T1000 (cell line): ENCODE measurements around the gene SLC41A3.
"Not testable (repeated sequence)": the region's sequence is repeated elsewhere in the genome, so short reads cannot be mapped to it uniquely, and the experiment has no call there.

Source experiments
- DNase-seq: peaks from one replicate; lab custom pipeline; 2025; ENCODE audit warnings: mixed read lengths; lab: John Stamatoyannopoulos, UW

SLC41A3 gene

GRCh38 chr3:125957674-125958510 lies 126.0 kb downstream of the SLC41A3 start:
- no peak for DNase-seq

DNA sequence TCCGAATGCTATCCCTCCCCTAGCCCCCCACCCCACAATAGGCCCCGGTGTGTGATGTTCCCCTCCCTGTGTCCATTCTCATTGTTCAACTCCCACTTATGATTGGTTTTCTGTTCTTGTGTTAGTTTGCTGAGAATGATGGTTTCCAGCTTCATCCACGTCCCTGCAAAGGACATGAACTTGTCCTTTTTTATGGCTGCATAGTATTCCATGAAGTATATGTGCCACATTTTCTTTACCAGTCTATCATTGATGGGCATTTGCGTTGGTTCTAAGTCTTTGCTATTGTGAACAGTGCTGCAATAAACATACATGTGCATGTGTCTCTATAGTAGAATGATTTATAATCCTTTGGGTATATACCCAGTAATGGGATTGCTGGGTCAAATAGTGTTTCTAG lies 126.9 kb downstream of the SLC41A3 start:
- not testable (repeated sequence) for DNase-seq
